GM18867 (cell line): ENCODE measurements around the gene SH3PXD2A.
"Not testable (repeated sequence)": the region's sequence is repeated elsewhere in the genome, so short reads cannot be mapped to it uniquely, and the experiment has no call there.

Experiments
- ATAC-seq: cut with Tn5 transposase; IDR thresholded peaks from one replicate; pipeline ENCODE4 v1.9.1; 2021; ENCODE audit warnings: mild to moderate bottlenecking, moderate library complexity; ENCODE audit not compliant: unreplicated experiment

SH3PXD2A gene

DNA sequence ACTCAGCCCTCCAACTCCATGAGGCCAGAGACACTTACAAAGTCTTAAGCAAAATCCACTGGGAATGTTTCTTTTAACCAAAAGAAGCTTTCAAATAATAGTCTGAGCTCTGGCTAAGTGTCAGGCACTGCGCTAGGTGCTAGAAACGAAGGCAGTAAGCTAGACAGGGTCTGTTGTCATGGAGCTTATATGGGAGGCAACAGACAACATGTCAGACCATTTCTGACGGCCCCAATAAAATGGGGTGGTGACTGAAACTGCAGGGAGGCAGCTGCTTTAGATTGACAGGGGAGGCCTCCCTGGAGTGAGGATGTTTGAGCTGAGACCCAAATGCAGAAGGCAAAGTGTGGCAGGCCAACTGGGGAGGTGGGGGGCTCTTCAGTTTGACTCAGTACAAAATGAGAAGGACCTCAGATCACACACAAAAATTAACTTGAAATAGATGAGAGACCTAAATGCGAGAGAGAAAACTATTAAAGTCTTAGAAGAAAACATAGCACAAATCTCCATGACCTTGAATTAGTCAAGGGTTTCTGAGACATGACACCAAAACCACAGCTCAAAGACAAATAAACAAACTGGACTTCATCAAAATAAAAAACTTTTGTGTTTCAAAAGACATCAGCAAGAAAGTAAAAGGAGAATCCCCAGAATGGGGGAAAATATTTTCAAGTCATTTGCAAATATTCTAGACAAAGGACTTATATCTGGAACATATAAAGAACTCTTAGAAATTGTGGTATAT, 40.6 kb downstream of the SH3PXD2A start:
- ATAC-seq: no peak

DNA sequence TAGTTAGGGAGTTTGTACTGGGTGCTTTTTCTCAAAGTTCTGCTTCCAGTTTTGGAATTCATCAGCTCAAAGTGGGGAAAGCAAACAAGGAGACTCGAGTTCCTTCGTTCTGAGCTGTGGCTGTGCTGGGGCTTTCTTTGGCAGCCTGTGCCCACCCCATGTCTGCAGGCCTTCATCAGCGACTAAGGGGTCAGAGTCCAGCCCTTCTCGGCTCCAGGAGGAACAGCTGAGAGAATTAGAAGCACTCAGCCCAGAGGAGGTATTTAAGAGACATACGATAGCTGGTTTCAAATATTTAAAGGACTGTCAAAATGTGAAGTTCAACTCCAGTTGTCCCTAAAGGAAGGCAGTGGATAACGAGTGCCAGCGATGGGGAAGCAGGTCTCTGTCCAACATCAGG, 41.3 kb downstream of the SH3PXD2A start:
- no peak for ATAC-seq

- not testable (repeated sequence) for ATAC-seq
Measured at GRCh38 chr10:103813312-103813711, 42.1 kb downstream of the SH3PXD2A start.

- no peak for ATAC-seq
Measured at GRCh38 chr10:103812432-103812831, 42.9 kb downstream of the SH3PXD2A start.

DNA sequence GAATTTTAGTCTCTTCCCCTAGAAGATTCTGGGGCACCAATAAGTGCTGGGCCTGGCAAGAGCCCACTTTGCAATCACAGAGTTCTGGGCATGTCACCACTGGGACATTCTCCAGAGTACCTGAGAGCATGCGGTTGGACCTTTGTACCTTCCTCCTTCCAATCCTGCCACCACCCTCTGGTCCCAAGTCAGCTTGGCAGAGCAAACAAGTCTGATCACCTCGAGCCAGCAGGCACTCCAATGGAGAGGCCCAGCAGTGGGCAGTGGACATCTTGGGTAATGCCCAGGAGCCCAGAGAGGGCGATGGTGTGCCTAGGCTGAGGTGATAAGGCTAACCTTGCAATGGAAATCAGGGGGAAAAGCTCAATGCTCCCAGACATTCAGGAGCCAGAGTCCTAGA, 43.4 kb downstream of the SH3PXD2A start:
- ATAC-seq: no peak

DNA sequence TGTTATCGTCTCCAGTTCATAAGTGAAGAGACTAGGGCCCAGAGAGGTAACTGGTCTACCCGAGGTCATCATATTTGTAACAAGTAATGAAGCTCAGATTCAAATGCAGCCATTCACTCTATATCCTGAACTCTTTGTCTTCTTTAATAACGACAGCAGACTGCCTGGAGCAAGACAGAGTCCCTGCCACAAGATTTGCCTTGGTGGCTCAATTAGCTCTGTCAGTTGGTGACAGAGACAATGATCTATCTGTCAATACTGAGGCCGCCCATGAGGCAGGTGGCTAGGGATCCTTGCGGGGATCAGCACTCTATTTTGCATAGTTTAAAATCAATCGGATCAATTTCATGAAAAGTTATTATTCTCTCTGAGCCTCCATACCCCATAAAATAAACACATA, 43.9 kb downstream of the SH3PXD2A start:
- no peak for ATAC-seq

- ATAC-seq: no peak
Measured at GRCh38 chr10:103808780-103809179, 46.6 kb downstream of the SH3PXD2A start.

- ATAC-seq: no peak
Measured at GRCh38 chr10:103807996-103808395, 47.4 kb downstream of the SH3PXD2A start.

DNA sequence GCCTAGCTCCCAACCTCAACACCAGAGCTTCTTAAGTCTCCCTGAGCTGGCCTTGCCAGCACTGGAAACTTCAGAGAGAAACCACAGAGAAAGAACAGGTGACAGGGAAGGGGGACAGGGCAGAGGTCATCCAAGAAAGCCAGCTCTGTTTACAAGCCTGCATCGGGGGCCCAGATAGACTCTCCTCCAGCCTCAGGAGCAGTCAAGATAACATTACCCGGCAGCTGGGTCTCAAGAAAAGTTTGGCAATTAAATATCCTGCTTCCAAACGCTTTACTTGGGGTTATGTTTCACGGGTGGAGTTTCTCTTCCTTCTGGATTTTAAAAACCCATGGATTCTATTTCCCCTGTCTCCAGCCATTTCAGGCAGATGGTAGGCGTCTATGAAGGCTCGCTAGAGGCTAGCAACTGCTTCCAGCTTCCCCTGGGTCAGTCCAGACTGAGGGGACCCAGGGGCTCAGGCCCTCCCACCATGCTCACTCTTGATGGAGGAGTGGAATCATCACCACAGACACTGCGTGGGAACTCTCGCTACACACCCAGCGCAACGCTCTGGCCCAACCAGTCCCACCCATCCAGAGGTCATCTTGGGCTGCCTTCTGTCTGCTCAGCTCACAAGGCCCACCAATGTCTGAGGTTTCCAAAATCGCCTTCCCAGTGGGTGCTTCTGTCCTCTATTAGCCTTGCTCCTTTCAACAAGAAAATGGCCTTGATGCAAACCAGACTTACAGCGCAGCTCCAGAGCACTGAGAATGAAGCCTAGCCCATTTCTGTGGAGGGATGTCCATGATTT, 48.8 kb downstream of the SH3PXD2A start:
- no peak for ATAC-seq

- ATAC-seq: no peak
Measured at GRCh38 chr10:103805781-103806180, 49.6 kb downstream of the SH3PXD2A start.

GRCh38 chr10:103804871-103805270, 50.5 kb downstream of the SH3PXD2A start:
- no peak for ATAC-seq

GRCh38 chr10:103803941-103804340, 51.4 kb downstream of the SH3PXD2A start:
- ATAC-seq: no peak

GRCh38 chr10:103802637-103803353, 52.6 kb downstream of the SH3PXD2A start:
- no peak for ATAC-seq

GRCh38 chr10:103802081-103802480, 53.3 kb downstream of the SH3PXD2A start:
- no peak for ATAC-seq

DNA sequence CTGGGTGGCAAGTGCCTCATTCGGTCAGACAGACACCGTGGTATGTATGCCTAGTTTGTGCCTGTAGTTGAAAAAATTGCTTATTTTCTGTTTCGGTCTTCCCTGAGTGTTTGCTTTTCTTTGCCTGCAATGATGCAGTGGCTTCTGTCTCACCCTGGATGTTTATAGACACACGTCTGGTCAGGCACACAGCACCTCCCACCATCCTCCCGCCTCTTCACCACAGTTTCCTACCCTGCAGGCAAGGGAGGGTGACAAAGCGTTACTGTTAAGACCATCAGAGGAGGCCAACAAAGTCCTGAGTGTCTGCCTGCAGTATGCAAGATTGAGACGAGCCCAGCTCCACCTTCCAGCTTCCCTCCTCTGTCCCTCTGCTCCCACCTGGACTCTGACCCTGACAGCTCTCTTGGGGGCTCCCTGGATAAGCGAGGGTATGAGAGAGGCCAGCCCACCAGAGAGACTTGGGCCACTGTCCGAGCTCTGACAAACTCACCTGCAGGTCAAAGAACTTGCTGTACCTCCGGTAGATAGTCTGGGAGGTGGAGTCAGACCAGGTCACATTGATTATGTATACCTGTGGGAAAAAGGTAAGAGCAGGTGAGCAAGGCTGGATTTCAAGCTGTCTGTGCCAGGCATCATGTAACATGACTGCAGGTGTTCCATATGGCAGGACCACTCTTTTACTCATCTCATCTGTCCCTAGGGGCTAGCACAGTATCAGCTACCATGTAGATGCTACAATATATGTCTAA, 54.4 kb downstream of the SH3PXD2A start:
- ATAC-seq: peak; percentile 98

DNA sequence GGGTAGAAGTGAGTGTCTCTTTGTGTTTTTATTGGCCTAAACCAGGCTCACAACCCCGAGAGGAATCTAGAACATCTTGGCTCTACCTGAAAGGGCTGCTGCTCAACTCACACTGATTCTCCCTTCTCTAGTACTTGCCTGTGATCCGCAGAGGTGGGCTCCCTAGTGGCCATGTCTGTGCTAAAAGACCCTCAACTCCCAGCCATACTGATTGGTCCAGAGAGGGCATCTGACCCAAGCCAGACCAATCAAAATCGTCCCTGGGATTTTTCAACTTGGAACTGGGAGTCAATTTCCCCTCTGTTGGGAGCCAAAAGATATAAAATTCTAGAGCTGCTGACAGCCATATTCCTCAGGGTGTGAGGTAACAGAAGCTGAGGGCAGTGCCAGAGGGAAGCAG, 55.3 kb downstream of the SH3PXD2A start:
- no peak for ATAC-seq

DNA sequence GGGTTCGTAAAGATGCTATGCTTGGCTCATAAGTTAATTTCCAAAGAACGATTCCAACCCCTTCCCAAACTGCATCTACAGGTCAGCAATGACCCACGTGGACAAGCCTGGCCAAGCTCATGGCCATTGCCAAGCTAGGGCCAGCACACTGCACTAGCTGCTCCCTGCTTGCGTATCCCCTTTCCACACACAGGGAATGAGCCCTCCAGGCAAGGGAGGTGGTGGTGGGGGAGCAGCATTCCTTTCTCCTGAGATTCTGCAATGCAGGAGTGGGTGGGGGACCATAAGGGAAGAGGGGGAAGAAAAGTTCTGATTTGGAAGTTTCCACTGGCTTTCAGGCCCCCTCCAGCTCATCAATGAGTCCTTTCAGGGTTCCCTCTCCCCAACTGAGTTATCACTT, 56.0 kb downstream of the SH3PXD2A start:
- no peak for ATAC-seq

DNA sequence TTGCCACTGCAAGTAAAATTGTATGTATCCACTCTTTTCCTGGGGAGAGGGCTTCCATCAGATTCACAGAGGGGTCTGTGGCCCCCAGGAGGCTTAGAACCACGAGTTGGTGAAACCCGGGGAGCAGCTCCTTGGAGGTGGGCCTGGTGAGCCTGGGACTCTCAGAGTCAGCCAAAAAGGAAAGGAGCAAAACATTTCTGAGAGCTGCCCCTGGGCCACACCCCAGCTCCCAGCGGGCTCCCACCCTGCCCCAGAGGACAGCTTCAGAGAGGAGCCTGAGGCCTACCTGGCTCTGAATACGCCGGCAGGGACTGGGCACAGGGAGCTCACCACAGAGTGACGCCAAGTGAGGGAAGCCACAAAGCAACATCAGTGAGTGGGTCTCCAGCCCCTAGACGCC, 56.9 kb downstream of the SH3PXD2A start:
- ATAC-seq: no peak

GRCh38 chr10:103797857-103798256, 57.5 kb downstream of the SH3PXD2A start:
- no peak for ATAC-seq

DNA sequence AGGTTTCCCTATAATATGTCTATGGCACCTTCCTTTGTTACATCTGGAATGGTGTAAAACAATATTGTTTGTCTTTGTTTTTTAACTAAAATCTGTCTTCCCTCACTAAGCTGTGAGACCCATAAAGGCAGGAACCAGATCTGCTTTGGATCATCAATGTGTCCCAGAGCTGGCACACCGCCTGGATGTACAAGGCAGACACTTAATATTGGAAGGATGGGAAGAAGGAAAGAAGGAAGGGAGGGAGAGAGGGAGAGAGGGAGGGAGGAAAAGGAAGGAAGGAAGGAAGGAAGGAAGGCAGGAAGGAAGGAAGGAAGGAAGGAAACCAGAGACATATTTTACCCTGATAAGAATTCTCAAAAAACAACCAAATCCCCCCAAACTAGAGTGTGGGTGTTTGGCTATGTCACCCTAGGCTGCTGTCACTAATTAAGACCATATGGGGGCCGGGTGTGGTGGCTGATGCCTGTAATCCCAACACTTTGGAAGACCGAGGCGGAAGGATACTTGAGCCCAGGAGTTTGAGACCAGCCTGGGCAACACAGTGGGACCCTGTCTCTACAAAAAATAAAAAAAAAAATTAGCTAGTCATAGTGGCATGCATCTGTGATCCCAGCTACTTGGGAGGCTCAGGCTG, 59.6 kb downstream of the SH3PXD2A start:
- ATAC-seq: no peak
